Stimulated activated CD4-positive, alpha-beta T cell treated with anti-CD3 and anti-CD28 coated beads, TNF-alpha, amount 100 ng/mL, for 1 hour (primary cell): ENCODE results near the gene TGFA.

Experiments used
- DNase-seq, 3 donors: peaks; one replicate each; pipeline ENCODE4 v3.0.0-alpha.2; 2020; ENCODE audit warnings: low read depth in 3 of 3, low spot score in 1 of 3

TGFA gene

GRCh38 chr2:70498528-70498927, 55.1 kb downstream of the TGFA start:
- no peak for DNase-seq

- no peak for DNase-seq
Observed at GRCh38 chr2:70498054-70498453, 55.6 kb downstream of the TGFA start.

GRCh38 chr2:70496819-70497218, 56.8 kb downstream of the TGFA start:
- DNase-seq = no peak

- no peak for DNase-seq
Observed at GRCh38 chr2:70494293-70494886, 59.2 kb downstream of the TGFA start.

GRCh38 chr2:70490381-70490780, 63.2 kb downstream of the TGFA start:
- DNase-seq = no peak

GRCh38 chr2:70489165-70489564, 64.5 kb downstream of the TGFA start:
- DNase-seq = no peak

GRCh38 chr2:70484086-70484485, 69.5 kb downstream of the TGFA start:
- no peak for DNase-seq

- DNase-seq = no peak
Observed at GRCh38 chr2:70482401-70482800, 71.2 kb downstream of the TGFA start.

- no peak for DNase-seq
Observed at GRCh38 chr2:70480468-70480867, 73.2 kb downstream of the TGFA start.

GRCh38 chr2:70479816-70480215, 73.8 kb downstream of the TGFA start:
- no peak for DNase-seq

- no peak for DNase-seq
Observed at GRCh38 chr2:70477441-70477844, 76.2 kb downstream of the TGFA start.

GRCh38 chr2:70475266-70475665, 78.4 kb downstream of the TGFA start:
- DNase-seq = no peak

- no peak for DNase-seq
Observed at GRCh38 chr2:70474256-70474848, 79.3 kb downstream of the TGFA start.

- no peak for DNase-seq
Observed at GRCh38 chr2:70473101-70473722, 80.4 kb downstream of the TGFA start.

GRCh38 chr2:70472221-70472890, 81.3 kb downstream of the TGFA start:
- DNase-seq = no peak

- DNase-seq = no peak
Observed at GRCh38 chr2:70471129-70471528, 82.5 kb downstream of the TGFA start.

GRCh38 chr2:70469961-70470360, 83.7 kb downstream of the TGFA start:
- DNase-seq = no peak

GRCh38 chr2:70469435-70469834, 84.2 kb downstream of the TGFA start:
- no peak for DNase-seq

GRCh38 chr2:70468878-70469277, 84.7 kb downstream of the TGFA start:
- DNase-seq = no peak

- no peak for DNase-seq
Observed at GRCh38 chr2:70467831-70468779, 85.5 kb downstream of the TGFA start.

GRCh38 chr2:70467237-70467636, 86.4 kb downstream of the TGFA start:
- DNase-seq = no peak
